Transverse colon (tissue), 4 donors: ENCODE results near the gene PSME3. TPM values are rescaled to one million over a fixed set of nuclear protein-coding genes. Genes with fewer than 3 reads are reported as not detected.

Experiments
- small RNA-seq, 4 donors: library from RNA; depleted of rRNA; stranded (forward); fragments of <200 nt; gene quantifications; one replicate each; pipeline ENCODE3, GENCODE V24; 2016
- total RNA-seq, 4 donors: library from RNA; depleted of rRNA; stranded (reverse); fragments of >200 nt; gene quantifications; one replicate each; pipeline ENCODE4 v1.1.0, GENCODE V29; 2016

PSME3 gene
- total RNA-seq, 4 donors from 2014 or later: 37.0 to 131 (median 60.4) TPM

Small RNA genes lying within 50 kb of the gene (small RNA-seq; reads per million reads assigned to genes)
- gene MIR6781 (0 reads per million in 4 donors), gene RNU6-287P (0 reads per million in 4 donors)

Other genes with a start within 250 kb of the PSME3 start
- gene RETREG3, start 224.0 kb upstream of the PSME3 start, total RNA-seq: 10 to 100 TPM; 47.2 to 71.8 (median 59.0) TPM
- gene TUBG1, start 223.7 kb upstream of the PSME3 start, total RNA-seq: 10 to 100 TPM in 2 of 4 donors, 1 to 10 TPM in 2; 6.0 to 27.7 (median 14.3) TPM
- gene TUBG2, start 174.1 kb upstream of the PSME3 start, total RNA-seq: 10 to 100 TPM in 3 of 4 donors, 1 to 10 TPM in 1; 9.6 to 53.1 (median 26.7) TPM
- 10 to 100 TPM in 2 of 4 donors, 1 to 10 TPM in 2; 5.8 to 29.9 (median 9.9) TPM for gene PLEKHH3, start 156.4 kb upstream of the PSME3 start, total RNA-seq
- 1 to 10 TPM in 1 of 4 donors, under 1 TPM in 1, not detected in 2; 0.82 to 3.5 TPM for gene CCR10, start 151.6 kb upstream of the PSME3 start, total RNA-seq
- gene CNTNAP1, start 150.9 kb upstream of the PSME3 start, total RNA-seq: 10 to 100 TPM in 2 of 4 donors, 1 to 10 TPM in 2; 3.7 to 43.8 (median 10.1) TPM
- gene EZH1, start 88.4 kb upstream of the PSME3 start, total RNA-seq: 100 to 1,000 TPM in 1 of 4 donors, 10 to 100 TPM in 3; 30.4 to 159 (median 43.4) TPM
- gene RAMP2, start 72.2 kb upstream of the PSME3 start, total RNA-seq: 10 to 100 TPM in 2 of 4 donors, 1 to 10 TPM in 2; 6.1 to 88.0 (median 23.4) TPM
- 100 to 1,000 TPM in 1 of 4 donors, 10 to 100 TPM in 3; 58.3 to 111 (median 79.7) TPM for gene VPS25, start 59.9 kb upstream of the PSME3 start, total RNA-seq
- 10 to 100 TPM; 17.9 to 87.6 (median 40.9) TPM for gene WNK4, start 52.8 kb upstream of the PSME3 start, total RNA-seq
- gene COA3, start 34.7 kb upstream of the PSME3 start, total RNA-seq: 100 to 1,000 TPM; 128 to 400 (median 171) TPM
- gene CNTD1, start 34.5 kb upstream of the PSME3 start, total RNA-seq: 1 to 10 TPM in 1 of 4 donors, under 1 TPM in 1, not detected in 2; 0.48 to 1.5 TPM
- 100 to 1,000 TPM in 3 of 4 donors, 10 to 100 TPM in 1; 78.2 to 199 (median 120) TPM for gene BECN1, start 9.1 kb upstream of the PSME3 start, total RNA-seq
- gene AOC2, start 11.2 kb downstream of the PSME3 start, total RNA-seq: 1 to 10 TPM in 2 of 4 donors, under 1 TPM in 2; 0.55 to 6.0 (median 1.1) TPM
- 100 to 1,000 TPM in 1 of 4 donors, 10 to 100 TPM in 3; 14.3 to 134 (median 35.2) TPM for gene AOC3, start 17.8 kb downstream of the PSME3 start, total RNA-seq
- under 1 TPM in 2 of 4 donors, not detected in 2; 0.32 to 0.68 TPM for gene G6PC1, start 67.4 kb downstream of the PSME3 start, total RNA-seq
- gene AARSD1, start 131.1 kb downstream of the PSME3 start, total RNA-seq: 10 to 100 TPM in 2 of 4 donors, 1 to 10 TPM in 2; 2.6 to 21.9 (median 9.5) TPM
- gene PTGES3L, start 146.7 kb downstream of the PSME3 start, total RNA-seq: 1 to 10 TPM in 3 of 4 donors, not detected in 1; 3.4 to 8.3 (median 5.1) TPM
- gene RUNDC1, start 147.2 kb downstream of the PSME3 start, total RNA-seq: 10 to 100 TPM; 18.1 to 43.8 (median 27.8) TPM
- gene RPL27, start 165.0 kb downstream of the PSME3 start, total RNA-seq: 100 to 1,000 TPM; 243 to 836 (median 677) TPM
- 10 to 100 TPM; 11.5 to 81.1 (median 47.2) TPM for gene IFI35, start 173.4 kb downstream of the PSME3 start, total RNA-seq
- 10 to 100 TPM; 26.2 to 94.1 (median 65.7) TPM for gene VAT1, start 189.0 kb downstream of the PSME3 start, total RNA-seq
- gene RND2, start 191.8 kb downstream of the PSME3 start, total RNA-seq: under 1 TPM in 2 of 4 donors, not detected in 2; 0.41 to 0.64 TPM